ENCODE data around the gene ACTR6. TPM values are rescaled to one million over a fixed set of nuclear protein-coding genes. Genes with fewer than 3 reads are reported as not detected.

Gene ACTR6
- total RNA-seq, 4 donors from 2014 or later, result 4.2 to 21.5 (median 12.2) TPM

- Histone ChIP-seq H3K4me3 (no peak overlapping the region), H3K27me3 (no peaks in the 10 kb centered on the region), H3K36me3 (peaks cover 0 to 19% (median 0%) of the 10 kb centered on the region in 3 donors), H3K27ac (no peak overlapping the region), H3K9me3 (no peaks in the 10 kb centered on the region), H3K4me1 (no peaks in the 10 kb centered on the region)
- no peak for DNase-seq
- TF ChIP-seq, protein P1, sequence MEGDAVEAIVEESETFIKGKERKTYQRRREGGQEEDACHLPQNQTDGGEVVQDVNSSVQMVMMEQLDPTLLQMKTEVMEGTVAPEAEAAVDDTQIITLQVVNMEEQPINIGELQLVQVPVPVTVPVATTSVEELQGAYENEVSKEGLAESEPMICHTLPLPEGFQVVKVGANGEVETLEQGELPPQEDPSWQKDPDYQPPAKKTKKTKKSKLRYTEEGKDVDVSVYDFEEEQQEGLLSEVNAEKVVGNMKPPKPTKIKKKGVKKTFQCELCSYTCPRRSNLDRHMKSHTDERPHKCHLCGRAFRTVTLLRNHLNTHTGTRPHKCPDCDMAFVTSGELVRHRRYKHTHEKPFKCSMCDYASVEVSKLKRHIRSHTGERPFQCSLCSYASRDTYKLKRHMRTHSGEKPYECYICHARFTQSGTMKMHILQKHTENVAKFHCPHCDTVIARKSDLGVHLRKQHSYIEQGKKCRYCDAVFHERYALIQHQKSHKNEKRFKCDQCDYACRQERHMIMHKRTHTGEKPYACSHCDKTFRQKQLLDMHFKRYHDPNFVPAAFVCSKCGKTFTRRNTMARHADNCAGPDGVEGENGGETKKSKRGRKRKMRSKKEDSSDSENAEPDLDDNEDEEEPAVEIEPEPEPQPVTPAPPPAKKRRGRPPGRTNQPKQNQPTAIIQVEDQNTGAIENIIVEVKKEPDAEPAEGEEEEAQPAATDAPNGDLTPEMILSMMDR (IDR thresholded peaks at IDR 0.05), result no peak
- no peak for TF ChIP-seq POLR2A (IDR thresholded peaks at IDR 0.05)
These were observed 10.8 kb upstream of the ACTR6 start for GRCh38 chr12:100189636-100190394.

DNA sequence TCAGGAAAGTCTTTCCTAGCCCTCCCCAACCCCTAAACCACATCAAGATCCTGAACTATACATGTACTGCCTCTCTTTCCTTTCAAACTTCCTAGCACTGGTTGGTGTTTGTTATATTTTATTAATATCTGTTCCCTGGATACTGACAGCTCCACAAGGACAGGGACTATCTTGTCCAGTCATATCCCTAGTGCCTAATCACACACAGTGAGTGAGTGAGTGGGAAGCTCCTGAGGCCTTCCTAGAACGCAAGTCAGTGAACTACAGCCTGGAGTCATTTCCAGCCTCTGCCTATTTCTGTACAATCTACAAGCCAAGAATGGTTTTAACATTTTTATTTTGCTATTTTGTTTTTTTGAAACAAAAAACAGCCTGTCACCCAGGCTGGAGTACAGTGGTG lies 7.5 kb upstream of the ACTR6 start:
- H3K36me3 ChIP-seq, result peaks cover 0 to 19% (median 0%) of the 10 kb centered on the region in 3 donors
- TF ChIP-seq POLR2A (IDR thresholded peaks at IDR 0.05), result no peak
- no peaks in the 10 kb centered on the region for H3K9me3 ChIP-seq

GRCh38 chr12:100197486-100197885 lies 3.1 kb upstream of the ACTR6 start:
- Histone ChIP-seq H3K27ac (no peak overlapping the region), H3K9me3 (no peaks in the 10 kb centered on the region), H3K4me3 (no peak overlapping the region), H3K27me3 (no peaks in the 10 kb centered on the region), H3K36me3 (peaks cover 0 to 9% (median 0%) of the 10 kb centered on the region in 3 donors), H3K4me1 (peaks cover 0 to 18% (median 3%) of the 10 kb centered on the region in 4 donors)
- no peak for DNase-seq
- TF ChIP-seq, protein P1 (IDR thresholded peaks at IDR 0.05), result no peak
- TF ChIP-seq POLR2A (IDR thresholded peaks at IDR 0.05), result no peak

More for the DNA sequence above, 7.5 kb upstream of the ACTR6 start:
- DNase-seq, result no peak
- no peak overlapping the region for H3K27ac ChIP-seq
- H3K4me1 ChIP-seq, result no peaks in the 10 kb centered on the region
- H3K4me3 ChIP-seq, result no peak overlapping the region
- H3K27me3 ChIP-seq, result no peaks in the 10 kb centered on the region

DNA sequence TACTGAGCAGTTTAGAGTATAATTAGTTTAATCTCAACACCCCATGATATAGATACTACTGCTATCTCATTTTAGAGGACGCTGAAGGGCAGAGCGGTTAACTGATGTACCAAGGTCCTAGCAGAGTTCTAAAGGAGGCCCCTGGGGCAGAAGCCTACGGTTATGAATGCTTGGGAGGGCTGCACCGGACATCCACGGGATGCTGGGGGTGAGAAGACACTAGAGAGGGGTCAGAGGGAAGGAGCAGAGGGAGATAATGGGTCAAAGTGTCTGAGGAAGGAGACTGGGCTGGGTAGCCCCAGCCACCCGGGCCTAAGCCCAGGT lies 1.6 kb upstream of the ACTR6 start:
- H3K4me3 ChIP-seq, result peak overlapping the region; percentile 73 to 95 (median 88)
- no peaks in the 10 kb centered on the region for H3K27me3 ChIP-seq
- H3K9me3 ChIP-seq, result no peaks in the 10 kb centered on the region
- peaks cover 0 to 2% (median 0%) of the 10 kb centered on the region in 3 donors for H3K36me3 ChIP-seq
- H3K27ac ChIP-seq, result peak overlapping the region; percentile 81 to 87 (median 85)
- no peak for DNase-seq
- no peak for TF ChIP-seq POLR2A (IDR thresholded peaks at IDR 0.05)
- TF ChIP-seq, protein P1 (IDR thresholded peaks at IDR 0.05), result no peak
- H3K4me1 ChIP-seq, result peaks cover 0 to 24% (median 3%) of the 10 kb centered on the region in 4 donors

DNA sequence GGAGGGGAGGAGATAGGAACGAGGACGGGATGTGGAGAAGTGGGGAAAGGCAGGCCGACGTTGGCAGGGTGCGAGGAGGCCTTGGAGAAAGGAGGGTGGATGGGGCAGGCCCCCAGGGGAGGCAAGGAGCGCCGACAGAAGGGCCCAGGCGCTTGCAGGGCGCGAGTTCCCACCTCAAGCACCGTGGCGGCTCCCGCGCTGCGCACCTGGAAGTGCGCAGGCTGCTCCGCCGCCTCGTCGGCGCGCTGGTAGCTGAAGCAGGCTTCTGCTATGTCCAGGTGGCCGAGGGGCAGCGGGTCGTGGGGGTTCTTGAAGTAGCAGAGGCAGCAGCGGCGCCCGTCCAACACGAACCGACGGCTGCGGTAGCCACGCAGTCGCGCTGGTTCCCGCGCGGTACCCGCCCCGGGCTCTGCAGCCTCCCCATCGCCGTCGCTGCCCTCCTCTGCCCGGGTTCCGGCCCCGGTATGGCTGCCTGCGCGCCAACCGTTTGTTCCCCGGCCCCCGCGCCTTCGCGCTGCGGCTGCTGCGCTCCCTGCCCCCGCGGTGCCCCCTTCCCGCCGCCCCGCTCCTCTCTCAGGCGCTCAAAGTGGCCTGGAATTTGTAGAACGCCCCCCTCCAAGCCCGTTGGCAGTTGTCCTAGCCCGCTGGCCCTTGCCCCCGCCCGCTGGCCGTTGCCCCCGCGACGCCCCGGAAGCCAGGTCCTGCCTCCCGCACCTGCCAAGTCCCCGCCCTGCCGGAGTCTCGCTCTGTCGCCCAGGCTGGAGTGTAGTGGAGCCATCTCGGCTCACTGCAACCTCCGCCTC lies 1.1 kb upstream of the ACTR6 start:
- Histone ChIP-seq H3K4me3 (peak overlapping the region; percentile 73 to 95 (median 88)), H3K4me1 (peaks cover 0 to 24% (median 3%) of the 10 kb centered on the region in 4 donors), H3K27ac (peak overlapping the region; percentile 81 to 87 (median 85)), H3K27me3 (no peaks in the 10 kb centered on the region), H3K36me3 (no peaks in the 10 kb centered on the region), H3K9me3 (no peaks in the 10 kb centered on the region)
- TF ChIP-seq, protein P1 (IDR thresholded peaks at IDR 0.05), result no peak
- peak in 1 of 2 donors; percentile 20 for TF ChIP-seq POLR2A (IDR thresholded peaks at IDR 0.05)
- peak; percentile 84 to 94 (median 93) for DNase-seq

Measured in Peyer's patch (tissue), 4 donors.